ENCODE data around the gene TRMT2A.

The TRMT2A gene

GRCh38 chr22:20152464-20152890 is 35.5 kb upstream of the TRMT2A start:
- TF ChIP-seq ZNF565 (CRISPR knock-in tag; conservative IDR thresholded peaks at IDR 0.05; ENCODE audit: low read depth) (no peak), ZNF8 (CRISPR knock-in tag; IDR thresholded peaks at IDR 0.05) (no peak), OSR1 (CRISPR knock-in tag; IDR thresholded peaks at IDR 0.05) (no peak), CREB5 (CRISPR knock-in tag; IDR thresholded peaks at IDR 0.05; ENCODE audit: low read depth) (no peak)
- ATAC-seq: no peak

- TF ChIP-seq ARNTL (CRISPR knock-in tag; IDR thresholded peaks at IDR 0.05; ENCODE audit: borderline replicate concordance, low read depth) (no peak), PATZ1 (CRISPR knock-in tag; IDR thresholded peaks at IDR 0.05; ENCODE audit: borderline replicate concordance) (no peak), ZNF565 (CRISPR knock-in tag; conservative IDR thresholded peaks at IDR 0.05; ENCODE audit: low read depth) (no peak), PPARA (CRISPR knock-in tag; IDR thresholded peaks at IDR 0.05; ENCODE audit: borderline replicate concordance) (no peak), OSR1 (CRISPR knock-in tag; IDR thresholded peaks at IDR 0.05) (no peak), ZNF70 (CRISPR knock-in tag; IDR thresholded peaks at IDR 0.05) (no peak), ZFP30 (CRISPR knock-in tag; IDR thresholded peaks at IDR 0.05) (no peak), RARB (CRISPR knock-in tag; IDR thresholded peaks at IDR 0.05) (no peak), ESRRG (CRISPR knock-in tag; IDR thresholded peaks at IDR 0.05) (no peak), ZFP3 (CRISPR knock-in tag; IDR thresholded peaks at IDR 0.05) (no peak), CREB5 (CRISPR knock-in tag; IDR thresholded peaks at IDR 0.05; ENCODE audit: low read depth) (no peak)
- ATAC-seq: no peak
Observed at GRCh38 chr22:20151276-20151588, 34.2 kb upstream of the TRMT2A start.

- no peak for ATAC-seq
- TF ChIP-seq POU6F1 (CRISPR knock-in tag; IDR thresholded peaks at IDR 0.05; ENCODE audit: borderline replicate concordance, low read depth): no peak
- no peak for TF ChIP-seq ZNF70 (CRISPR knock-in tag; IDR thresholded peaks at IDR 0.05)
Observed at GRCh38 chr22:20150381-20151275, 33.6 kb upstream of the TRMT2A start, which contains the start of gene CCDC188. CCDC188 (minus strand) TSS chr22:20151055; CDS start chr22:20150986, 69 bp downstream.

- no peak for ATAC-seq
- TF ChIP-seq TOX (CRISPR knock-in tag; IDR thresholded peaks at IDR 0.05; ENCODE audit: borderline replicate concordance): no peak
- no peak for TF ChIP-seq BACH2 (CRISPR knock-in tag; IDR thresholded peaks at IDR 0.05; ENCODE audit: borderline replicate concordance)
- no peak for TF ChIP-seq ARNTL (CRISPR knock-in tag; IDR thresholded peaks at IDR 0.05; ENCODE audit: borderline replicate concordance, low read depth)
- no peak for TF ChIP-seq ZFP3 (CRISPR knock-in tag; IDR thresholded peaks at IDR 0.05)
Observed at GRCh38 chr22:20149257-20150250, 32.5 kb upstream of the TRMT2A start.

- no peak; the same call in 2 of the 3 replicates for ATAC-seq
- no peak for TF ChIP-seq TCF4 (CRISPR knock-in tag; IDR thresholded peaks at IDR 0.05; ENCODE audit: borderline replicate concordance)
- no peak for TF ChIP-seq ZNF8 (CRISPR knock-in tag; IDR thresholded peaks at IDR 0.05)
- TF ChIP-seq ZFP30 (CRISPR knock-in tag; IDR thresholded peaks at IDR 0.05): no peak
- no peak for TF ChIP-seq ZFP3 (CRISPR knock-in tag; IDR thresholded peaks at IDR 0.05)
- no peak for TF ChIP-seq SNAI2 (CRISPR knock-in tag; IDR thresholded peaks at IDR 0.05)
- TF ChIP-seq CSDC2 (CRISPR knock-in tag; IDR thresholded peaks at IDR 0.05): no peak
- TF ChIP-seq ARNTL (CRISPR knock-in tag; IDR thresholded peaks at IDR 0.05; ENCODE audit: borderline replicate concordance, low read depth): no peak
- no peak for TF ChIP-seq ESRRG (CRISPR knock-in tag; IDR thresholded peaks at IDR 0.05)
- no peak for TF ChIP-seq PATZ1 (CRISPR knock-in tag; IDR thresholded peaks at IDR 0.05; ENCODE audit: borderline replicate concordance)
- no peak for TF ChIP-seq TOX (CRISPR knock-in tag; IDR thresholded peaks at IDR 0.05; ENCODE audit: borderline replicate concordance)
- TF ChIP-seq ZNF70 (CRISPR knock-in tag; IDR thresholded peaks at IDR 0.05): no peak
- TF ChIP-seq ZC3H10 (CRISPR knock-in tag; IDR thresholded peaks at IDR 0.05): no peak
- TF ChIP-seq CSRNP3 (CRISPR knock-in tag; IDR thresholded peaks at IDR 0.05): no peak
- TF ChIP-seq OSR1 (CRISPR knock-in tag; IDR thresholded peaks at IDR 0.05): no peak
- no peak for TF ChIP-seq BACH2 (CRISPR knock-in tag; IDR thresholded peaks at IDR 0.05; ENCODE audit: borderline replicate concordance)
Observed at GRCh38 chr22:20148414-20148813, 31.4 kb upstream of the TRMT2A start.
